ENCODE results near the gene ADGRA1.

DNA sequence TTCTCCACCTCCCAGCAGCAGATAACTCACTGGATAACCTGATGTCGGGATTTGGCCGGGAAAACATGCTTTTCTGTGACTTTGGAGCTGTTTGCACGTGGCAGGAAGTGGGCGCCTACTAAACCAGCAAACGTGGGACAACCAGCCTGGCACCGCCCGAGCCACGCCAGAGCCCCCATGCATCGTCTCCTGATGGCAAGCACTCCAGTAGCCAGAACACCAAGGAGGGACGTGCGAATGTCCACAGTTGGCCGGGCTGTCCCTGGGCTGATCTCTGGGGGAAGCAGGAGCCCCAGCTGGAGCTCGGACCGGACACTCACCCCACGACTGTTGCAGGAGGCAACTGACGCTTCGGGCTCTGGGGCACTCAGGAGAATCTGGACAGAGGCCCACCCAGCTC lies 7.1 kb downstream of the ADGRA1 start:
- TF ChIP-seq, protein P1, sequence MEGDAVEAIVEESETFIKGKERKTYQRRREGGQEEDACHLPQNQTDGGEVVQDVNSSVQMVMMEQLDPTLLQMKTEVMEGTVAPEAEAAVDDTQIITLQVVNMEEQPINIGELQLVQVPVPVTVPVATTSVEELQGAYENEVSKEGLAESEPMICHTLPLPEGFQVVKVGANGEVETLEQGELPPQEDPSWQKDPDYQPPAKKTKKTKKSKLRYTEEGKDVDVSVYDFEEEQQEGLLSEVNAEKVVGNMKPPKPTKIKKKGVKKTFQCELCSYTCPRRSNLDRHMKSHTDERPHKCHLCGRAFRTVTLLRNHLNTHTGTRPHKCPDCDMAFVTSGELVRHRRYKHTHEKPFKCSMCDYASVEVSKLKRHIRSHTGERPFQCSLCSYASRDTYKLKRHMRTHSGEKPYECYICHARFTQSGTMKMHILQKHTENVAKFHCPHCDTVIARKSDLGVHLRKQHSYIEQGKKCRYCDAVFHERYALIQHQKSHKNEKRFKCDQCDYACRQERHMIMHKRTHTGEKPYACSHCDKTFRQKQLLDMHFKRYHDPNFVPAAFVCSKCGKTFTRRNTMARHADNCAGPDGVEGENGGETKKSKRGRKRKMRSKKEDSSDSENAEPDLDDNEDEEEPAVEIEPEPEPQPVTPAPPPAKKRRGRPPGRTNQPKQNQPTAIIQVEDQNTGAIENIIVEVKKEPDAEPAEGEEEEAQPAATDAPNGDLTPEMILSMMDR (conservative IDR thresholded peaks at IDR 0.05; ENCODE audit: low read depth in 2 of 2), result no peak
- TF ChIP-seq POLR2AphosphoS5 (IDR thresholded peaks at IDR 0.05; ENCODE audit: low read depth) (no peak), EZH2 (IDR thresholded peaks at IDR 0.05; ENCODE audit: low read depth, unreplicated experiment) (no peak), CREB1 (CRISPR knock-in tag; IDR thresholded peaks at IDR 0.05; ENCODE audit: low read depth) (no peak), ZNF114 (CRISPR knock-in tag; IDR thresholded peaks at IDR 0.05) (no peak), EZH2phosphoT487 (IDR thresholded peaks at IDR 0.05; ENCODE audit: unreplicated experiment) (no peak), JUNB (IDR thresholded peaks at IDR 0.05; ENCODE audit: unreplicated experiment) (no peak)
- TF ChIP-seq, protein P2, sequence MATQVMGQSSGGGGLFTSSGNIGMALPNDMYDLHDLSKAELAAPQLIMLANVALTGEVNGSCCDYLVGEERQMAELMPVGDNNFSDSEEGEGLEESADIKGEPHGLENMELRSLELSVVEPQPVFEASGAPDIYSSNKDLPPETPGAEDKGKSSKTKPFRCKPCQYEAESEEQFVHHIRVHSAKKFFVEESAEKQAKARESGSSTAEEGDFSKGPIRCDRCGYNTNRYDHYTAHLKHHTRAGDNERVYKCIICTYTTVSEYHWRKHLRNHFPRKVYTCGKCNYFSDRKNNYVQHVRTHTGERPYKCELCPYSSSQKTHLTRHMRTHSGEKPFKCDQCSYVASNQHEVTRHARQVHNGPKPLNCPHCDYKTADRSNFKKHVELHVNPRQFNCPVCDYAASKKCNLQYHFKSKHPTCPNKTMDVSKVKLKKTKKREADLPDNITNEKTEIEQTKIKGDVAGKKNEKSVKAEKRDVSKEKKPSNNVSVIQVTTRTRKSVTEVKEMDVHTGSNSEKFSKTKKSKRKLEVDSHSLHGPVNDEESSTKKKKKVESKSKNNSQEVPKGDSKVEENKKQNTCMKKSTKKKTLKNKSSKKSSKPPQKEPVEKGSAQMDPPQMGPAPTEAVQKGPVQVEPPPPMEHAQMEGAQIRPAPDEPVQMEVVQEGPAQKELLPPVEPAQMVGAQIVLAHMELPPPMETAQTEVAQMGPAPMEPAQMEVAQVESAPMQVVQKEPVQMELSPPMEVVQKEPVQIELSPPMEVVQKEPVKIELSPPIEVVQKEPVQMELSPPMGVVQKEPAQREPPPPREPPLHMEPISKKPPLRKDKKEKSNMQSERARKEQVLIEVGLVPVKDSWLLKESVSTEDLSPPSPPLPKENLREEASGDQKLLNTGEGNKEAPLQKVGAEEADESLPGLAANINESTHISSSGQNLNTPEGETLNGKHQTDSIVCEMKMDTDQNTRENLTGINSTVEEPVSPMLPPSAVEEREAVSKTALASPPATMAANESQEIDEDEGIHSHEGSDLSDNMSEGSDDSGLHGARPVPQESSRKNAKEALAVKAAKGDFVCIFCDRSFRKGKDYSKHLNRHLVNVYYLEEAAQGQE (IDR thresholded peaks at IDR 0.05; ENCODE audit: unreplicated experiment), result no peak
